GM13977 (cell line): Measurements from ENCODE around the gene LRP1B.

Experiments
- DNase-seq: peaks from one replicate; pipeline ENCODE4 v3.0.0; 2012; ENCODE audit warnings: low spot score
- in situ Hi-C: fragments of 300-500 bp; cut with MboI; formaldehyde crosslinking; loops from one replicate; pipeline ENCODE4 v1.12.0; 2022; ENCODE audit warnings: low sequenced_read_pairs, low pct_unique_long_range_greater_than_20kb, mixed read lengths, inconsistent platforms; ENCODE audit not compliant: unreplicated experiment
- TF ChIP-seq, protein P1 (sequence below): IDR thresholded peaks from 2 replicates; pipeline ENCODE4 v1.5.1; 2012; ENCODE audit warnings: mild to moderate bottlenecking, control low read depth; ENCODE audit not compliant: insufficient read depth; ENCODE audit errors: extremely low read depth, missing control alignments

The LRP1B gene

DNA sequence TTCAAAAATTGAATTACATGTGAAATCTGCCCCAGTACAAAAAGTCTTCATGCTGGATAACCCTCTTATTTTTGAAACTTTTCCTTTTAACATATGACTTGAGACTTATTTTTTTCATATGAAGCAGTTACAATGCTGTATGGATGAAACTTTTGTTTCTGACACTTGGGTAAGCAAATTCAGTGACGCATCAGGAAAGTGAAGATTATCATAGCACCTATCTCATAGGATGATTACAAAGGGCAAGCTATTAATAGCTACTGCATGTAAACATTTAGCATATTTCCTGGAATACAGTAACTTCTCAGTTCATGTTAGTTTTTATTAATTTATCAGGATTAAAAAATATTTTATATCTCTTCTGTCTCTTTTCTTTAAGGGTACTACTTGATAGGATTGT lies 1109.2 kb downstream of the LRP1B start:
- TF ChIP-seq, protein P1, sequence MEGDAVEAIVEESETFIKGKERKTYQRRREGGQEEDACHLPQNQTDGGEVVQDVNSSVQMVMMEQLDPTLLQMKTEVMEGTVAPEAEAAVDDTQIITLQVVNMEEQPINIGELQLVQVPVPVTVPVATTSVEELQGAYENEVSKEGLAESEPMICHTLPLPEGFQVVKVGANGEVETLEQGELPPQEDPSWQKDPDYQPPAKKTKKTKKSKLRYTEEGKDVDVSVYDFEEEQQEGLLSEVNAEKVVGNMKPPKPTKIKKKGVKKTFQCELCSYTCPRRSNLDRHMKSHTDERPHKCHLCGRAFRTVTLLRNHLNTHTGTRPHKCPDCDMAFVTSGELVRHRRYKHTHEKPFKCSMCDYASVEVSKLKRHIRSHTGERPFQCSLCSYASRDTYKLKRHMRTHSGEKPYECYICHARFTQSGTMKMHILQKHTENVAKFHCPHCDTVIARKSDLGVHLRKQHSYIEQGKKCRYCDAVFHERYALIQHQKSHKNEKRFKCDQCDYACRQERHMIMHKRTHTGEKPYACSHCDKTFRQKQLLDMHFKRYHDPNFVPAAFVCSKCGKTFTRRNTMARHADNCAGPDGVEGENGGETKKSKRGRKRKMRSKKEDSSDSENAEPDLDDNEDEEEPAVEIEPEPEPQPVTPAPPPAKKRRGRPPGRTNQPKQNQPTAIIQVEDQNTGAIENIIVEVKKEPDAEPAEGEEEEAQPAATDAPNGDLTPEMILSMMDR: no peak
- no peak for DNase-seq
- in situ Hi-C loops: no loop called here

GRCh38 chr2:141021109-141021508 lies 1109.7 kb downstream of the LRP1B start:
- TF ChIP-seq, protein P1: no peak
- in situ Hi-C loops: no loop called here
- DNase-seq: no peak

DNA sequence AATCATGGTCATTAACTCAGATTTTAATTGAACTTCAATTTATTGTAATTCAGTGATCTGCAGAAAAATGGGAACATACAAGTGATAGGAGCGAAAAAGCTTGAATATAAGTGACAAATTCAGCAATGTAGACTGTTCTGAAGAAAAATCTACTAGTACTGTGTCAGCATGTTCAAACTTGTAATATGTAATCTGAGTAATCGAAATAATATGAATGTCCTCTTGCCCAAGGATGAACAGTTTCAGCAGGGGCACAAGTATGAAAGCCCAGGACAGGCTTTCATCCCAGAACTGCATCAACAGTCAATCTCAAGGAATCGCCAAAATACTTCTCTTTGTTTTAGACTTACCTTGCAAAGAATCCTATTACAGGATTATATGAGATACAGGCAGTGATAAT lies 1110.5 kb downstream of the LRP1B start:
- no peak for DNase-seq
- in situ Hi-C loops: no loop called here
- TF ChIP-seq, protein P1: no peak

- in situ Hi-C loops: no loop called here
- TF ChIP-seq, protein P1: no peak
- no peak for DNase-seq
These were observed 1115.3 kb downstream of the LRP1B start for GRCh38 chr2:141015341-141016047.

DNA sequence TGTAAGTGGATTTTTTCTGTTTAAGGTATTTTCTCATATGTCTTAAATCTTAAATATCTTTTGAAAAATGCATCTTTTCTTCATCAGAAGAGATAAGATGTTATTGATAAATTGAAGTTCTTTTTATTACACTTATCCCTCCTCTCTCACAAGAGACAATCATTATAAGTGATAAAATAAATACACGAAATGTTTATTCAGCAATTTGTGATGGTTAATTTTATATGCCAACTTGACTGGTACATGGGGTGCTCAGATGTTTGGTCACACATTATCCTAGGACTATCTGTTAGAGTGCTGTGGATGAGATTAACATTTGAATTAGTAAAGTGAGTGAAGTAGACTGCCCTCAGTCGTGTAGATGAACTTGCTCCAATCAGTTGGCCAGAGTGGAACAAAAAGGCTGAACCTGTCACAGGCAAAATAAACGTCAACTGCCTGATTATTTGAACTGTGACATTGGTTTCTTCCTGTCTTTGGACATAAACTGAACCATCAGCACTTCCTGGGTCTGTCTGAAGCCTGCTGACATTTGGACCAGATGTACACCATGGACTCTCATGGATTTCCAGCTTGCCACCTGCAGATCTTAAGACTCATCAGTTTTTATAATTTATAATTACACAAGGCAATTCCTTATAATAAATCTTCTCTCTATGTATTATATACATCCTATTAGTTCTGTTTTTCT lies 1126.7 kb downstream of the LRP1B start:
- in situ Hi-C loops: no loop called here
- TF ChIP-seq, protein P1: no peak

GRCh38 chr2:141001750-141002149 lies 1129.1 kb downstream of the LRP1B start:
- in situ Hi-C loops: no loop called here
- TF ChIP-seq, protein P1: no peak
- no peak for DNase-seq

More for the DNA sequence above, 1126.7 kb downstream of the LRP1B start:
- no peak for DNase-seq
